ENCODE results near the gene APMAP. TPM values are rescaled to one million over a fixed set of nuclear protein-coding genes. Genes with fewer than 3 reads are reported as not detected.

Gene APMAP
- total and polyA plus RNA-seq, 3 experiments from 2014 or later: 82.5 to 228 (median 83.6) TPM

DNA sequence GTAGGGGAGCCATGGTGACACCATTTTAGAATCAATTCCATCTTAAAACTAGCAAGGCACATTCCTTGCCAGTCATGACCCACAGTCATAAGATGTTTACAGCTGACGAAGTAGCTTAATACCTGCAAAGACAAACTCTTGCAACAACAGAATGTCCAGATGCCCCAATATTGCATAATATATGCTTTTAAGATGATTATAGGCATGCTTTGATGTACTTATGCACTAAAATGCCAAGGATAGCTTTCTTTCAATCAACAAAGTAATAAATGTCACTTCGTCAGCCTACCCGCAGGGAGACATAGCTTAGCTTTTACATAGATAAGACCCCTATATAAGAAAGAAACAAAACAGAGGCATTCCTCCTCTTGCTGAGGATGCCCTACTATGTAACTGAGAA is 38.7 kb upstream of the APMAP start:
- Histone ChIP-seq H3K4me3 (ENCODE audit: low read length) (no peak overlapping the region), H3K9me3 (ENCODE audit: low read length) (no peaks in the 10 kb centered on the region), H3K36me3 (ENCODE audit: insufficient read depth, low read length) (peaks cover 12% of the 10 kb centered on the region), H3K27ac (ENCODE audit: low read depth, low read length) (no peak overlapping the region), H3K4me1 (ENCODE audit: insufficient read depth, low read length) (peaks cover 9% of the 10 kb centered on the region), H3K27me3 (ENCODE audit: insufficient read depth, low read length, poor library complexity, severe bottlenecking) (no peaks in the 10 kb centered on the region)
- DNase-seq: no peak
- Mint-ChIP-seq H3K36me3 (peaks cover 9 to 67% (median 18%) of the 10 kb centered on the region in 3 donors), H3K27ac (no peak overlapping the region), H3K4me1 (peaks cover 32 to 76% (median 50%) of the 10 kb centered on the region in 3 donors), H3K27me3 (no peaks in the 10 kb centered on the region), H3K4me3 (no peak overlapping the region), H3K9me3 (no peaks in the 10 kb centered on the region)
- CTCF ChIA-PET: interaction anchor here (2.5 kb wide), 1 partner anchor 29 kb away, joined by 8 read pairs; no protein-coding TSS in a partner anchor
- POLR2A ChIA-PET: no interaction called here

DNA sequence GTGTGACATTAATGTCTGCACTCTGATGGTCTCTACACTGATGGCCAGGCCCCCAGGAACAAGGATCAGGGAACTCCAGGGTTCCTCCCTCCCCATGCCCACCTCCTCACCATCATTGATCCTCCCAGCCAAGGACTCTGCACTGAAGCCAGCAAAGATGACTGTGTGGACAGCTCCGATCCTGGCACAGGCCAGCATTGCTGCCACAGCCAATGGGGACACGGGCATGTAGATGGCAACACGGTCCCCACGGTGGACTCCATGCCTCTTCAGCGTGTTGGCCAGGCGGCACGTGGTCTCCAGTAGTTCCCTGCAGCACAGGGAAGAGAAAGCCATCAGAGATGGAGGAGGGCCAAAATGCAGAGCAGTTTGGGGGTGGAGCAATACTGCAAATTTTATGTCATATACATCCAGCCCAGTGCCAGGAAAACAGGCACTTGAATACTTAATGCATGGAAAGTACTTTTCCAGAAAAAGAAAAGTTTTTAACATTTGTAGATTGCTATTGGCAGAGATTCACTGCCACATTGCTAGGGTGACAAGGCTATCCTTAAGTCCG is 38.2 kb upstream of the APMAP start:
- no peak overlapping the region for H3K4me3 ChIP-seq (ENCODE audit: low read length)
- DNase-seq: peak in 1 of 5 donors; percentile 31
- H3K27me3 Mint-ChIP-seq: no peaks in the 10 kb centered on the region
- H3K27ac Mint-ChIP-seq: peak overlapping the region in 2 of 8 donors; percentile 25 to 55
- no peak overlapping the region for H3K4me3 Mint-ChIP-seq
- H3K36me3 Mint-ChIP-seq: peaks cover 9 to 65% (median 18%) of the 10 kb centered on the region in 3 donors
- ChIA-PET CTCF (no interaction called here), POLR2A (no interaction called here)
- H3K4me1 ChIP-seq (ENCODE audit: insufficient read depth, low read length): peaks cover 4% of the 10 kb centered on the region
- peaks cover 12% of the 10 kb centered on the region for H3K36me3 ChIP-seq (ENCODE audit: insufficient read depth, low read length)
- no peak overlapping the region for H3K27ac ChIP-seq (ENCODE audit: low read depth, low read length)
- no peaks in the 10 kb centered on the region for H3K27me3 ChIP-seq (ENCODE audit: insufficient read depth, low read length, poor library complexity, severe bottlenecking)
- H3K9me3 ChIP-seq (ENCODE audit: low read length): no peaks in the 10 kb centered on the region
- peaks cover 28 to 74% (median 47%) of the 10 kb centered on the region in 3 donors for H3K4me1 Mint-ChIP-seq
- H3K9me3 Mint-ChIP-seq: no peaks in the 10 kb centered on the region

DNA sequence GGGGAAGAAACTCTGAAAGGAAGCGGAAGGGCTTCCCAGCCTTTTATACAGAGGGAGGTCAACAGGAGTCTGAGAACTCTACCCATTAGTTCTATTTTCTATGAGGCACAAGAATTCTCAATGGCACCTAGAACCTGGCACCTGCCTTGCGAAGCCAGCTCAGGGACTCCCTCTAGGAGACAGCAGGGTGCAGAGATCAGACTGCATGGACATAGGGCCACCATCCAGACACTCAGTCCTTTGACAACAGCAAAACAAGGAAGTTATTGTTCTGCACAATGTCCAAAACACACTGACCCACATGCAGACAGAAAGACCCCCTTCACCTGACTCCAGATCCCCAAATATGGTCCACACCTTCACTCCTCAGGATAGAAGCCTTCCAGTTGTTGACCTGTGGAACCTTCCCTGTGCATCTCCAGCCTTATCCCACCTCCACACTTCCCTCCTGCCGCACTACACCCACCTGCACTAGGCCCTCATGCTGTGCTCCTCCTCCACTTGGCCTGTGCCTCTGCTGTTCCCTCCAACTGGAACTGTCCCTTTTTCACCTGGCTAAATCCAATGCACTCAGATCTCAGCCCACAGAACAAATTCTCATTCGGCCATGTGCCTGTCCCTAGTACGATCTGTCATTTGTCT is 37.6 kb upstream of the APMAP start:
- POLR2A ChIA-PET: no interaction called here
- H3K36me3 ChIP-seq (ENCODE audit: insufficient read depth, low read length): peaks cover 12% of the 10 kb centered on the region
- peak in 1 of 5 donors; percentile 18 for DNase-seq
- Mint-ChIP-seq H3K36me3 (peaks cover 9 to 69% (median 18%) of the 10 kb centered on the region in 3 donors), H3K27me3 (no peaks in the 10 kb centered on the region), H3K27ac (peak overlapping the region in 3 of 8 donors; percentile 25 to 73 (median 55)), H3K4me3 (peak overlapping the region in 1 of 7 donors; percentile 3), H3K4me1 (peaks cover 26 to 72% (median 48%) of the 10 kb centered on the region in 3 donors), H3K9me3 (no peaks in the 10 kb centered on the region)
- no peaks in the 10 kb centered on the region for H3K4me1 ChIP-seq (ENCODE audit: insufficient read depth, low read length)
- no peak overlapping the region for H3K4me3 ChIP-seq (ENCODE audit: low read length)
- H3K27me3 ChIP-seq (ENCODE audit: insufficient read depth, low read length, poor library complexity, severe bottlenecking): no peaks in the 10 kb centered on the region
- H3K27ac ChIP-seq (ENCODE audit: low read depth, low read length): no peak overlapping the region
- H3K9me3 ChIP-seq (ENCODE audit: low read length): no peaks in the 10 kb centered on the region
- CTCF ChIA-PET: no interaction called here

DNA sequence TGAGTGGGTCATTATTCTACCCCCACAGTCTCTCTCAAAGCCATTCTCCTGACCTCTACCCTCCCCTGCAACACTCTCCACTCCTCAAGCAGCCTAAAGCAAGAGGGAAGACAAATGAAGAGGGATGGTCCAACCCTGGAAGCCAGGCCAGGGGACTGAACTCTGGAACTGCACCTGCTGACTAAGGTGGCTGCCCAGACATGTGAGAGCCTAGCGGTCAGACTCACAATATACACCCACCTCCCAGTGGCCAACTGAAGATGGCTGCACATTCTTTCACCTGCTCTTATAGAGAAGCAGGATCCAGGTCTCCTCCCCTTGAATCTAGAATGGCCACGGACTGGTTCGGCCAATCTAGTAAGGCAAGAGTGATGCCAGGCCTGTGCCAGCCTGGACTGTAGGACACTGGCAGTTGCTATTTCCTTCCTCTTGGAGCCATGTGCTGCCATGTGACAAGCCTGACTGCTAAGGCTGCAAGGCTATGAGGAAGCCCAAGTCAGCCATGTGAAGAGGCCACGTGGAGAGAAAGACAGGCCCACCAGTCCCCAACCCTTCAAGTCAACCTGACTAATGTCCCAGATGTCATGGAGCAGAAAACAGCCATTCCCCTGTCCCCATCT is 33.5 kb upstream of the APMAP start:
- CTCF ChIA-PET: no interaction called here
- peaks cover 29 to 70% (median 46%) of the 10 kb centered on the region in 3 donors for H3K4me1 Mint-ChIP-seq

DNA sequence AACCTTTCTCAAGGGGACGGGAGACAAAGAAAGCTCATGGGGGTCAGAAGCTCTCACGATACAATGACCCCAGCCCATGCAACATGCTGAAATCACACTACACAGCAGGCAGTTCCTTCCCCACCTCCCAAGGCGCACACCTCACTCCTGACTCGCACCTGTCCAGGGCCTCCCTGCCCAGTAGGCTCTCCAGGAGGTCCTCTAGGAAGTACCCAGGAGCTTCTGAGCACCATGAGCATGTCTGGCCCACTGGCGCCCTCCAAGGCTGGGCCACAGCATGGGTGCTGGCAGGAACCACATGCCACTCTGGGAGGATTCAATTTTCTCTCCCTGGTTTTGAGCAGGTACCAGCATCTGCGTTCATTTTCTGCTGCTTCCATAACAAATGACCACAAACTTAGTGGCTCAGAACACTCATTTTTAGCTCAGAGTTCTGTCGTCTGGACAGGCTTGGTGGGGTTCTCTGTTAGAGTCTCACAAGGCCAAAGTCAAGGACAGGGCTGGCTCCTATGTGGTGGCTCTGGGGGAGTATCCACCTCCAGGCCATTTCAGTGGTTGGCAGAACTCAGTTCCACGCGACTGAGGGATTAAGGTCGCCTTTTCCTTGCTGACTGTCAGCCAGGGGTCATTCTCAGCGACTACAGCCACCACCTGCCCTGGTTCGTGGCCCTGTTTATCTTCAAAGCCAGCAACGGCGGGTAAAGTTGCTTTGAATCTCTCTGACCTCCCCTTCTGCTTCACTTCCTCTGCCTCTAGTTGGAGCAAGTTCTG is 32.7 kb upstream of the APMAP start:
- DNase-seq: no peak
- Mint-ChIP-seq H3K27ac (peak overlapping the region in 3 of 8 donors; percentile 14 to 80 (median 23)), H3K27me3 (no peaks in the 10 kb centered on the region), H3K4me3 (no peak overlapping the region), H3K36me3 (peaks cover 6 to 80% (median 12%) of the 10 kb centered on the region in 3 donors), H3K9me3 (no peaks in the 10 kb centered on the region), H3K4me1 (peaks cover 26 to 61% (median 38%) of the 10 kb centered on the region in 3 donors)
- ChIA-PET CTCF (no interaction called here), POLR2A (no interaction called here)
- Histone ChIP-seq H3K4me3 (ENCODE audit: low read length) (no peak overlapping the region), H3K4me1 (ENCODE audit: insufficient read depth, low read length) (no peaks in the 10 kb centered on the region), H3K36me3 (ENCODE audit: insufficient read depth, low read length) (peaks cover 15% of the 10 kb centered on the region), H3K27me3 (ENCODE audit: insufficient read depth, low read length, poor library complexity, severe bottlenecking) (no peaks in the 10 kb centered on the region), H3K9me3 (ENCODE audit: low read length) (no peaks in the 10 kb centered on the region), H3K27ac (ENCODE audit: low read depth, low read length) (no peak overlapping the region)

More for the DNA sequence above, 33.5 kb upstream of the APMAP start:
- Mint-ChIP-seq H3K27ac (peak overlapping the region in 6 of 8 donors; percentile 14 to 80 (median 42)), H3K36me3 (peaks cover 9 to 80% (median 15%) of the 10 kb centered on the region in 3 donors), H3K9me3 (no peaks in the 10 kb centered on the region), H3K4me3 (no peak overlapping the region), H3K27me3 (no peaks in the 10 kb centered on the region)
- POLR2A ChIA-PET: no interaction called here
- peaks cover 15% of the 10 kb centered on the region for H3K36me3 ChIP-seq (ENCODE audit: insufficient read depth, low read length)
- no peaks in the 10 kb centered on the region for H3K9me3 ChIP-seq (ENCODE audit: low read length)
- DNase-seq: no peak
- no peaks in the 10 kb centered on the region for H3K4me1 ChIP-seq (ENCODE audit: insufficient read depth, low read length)
- H3K4me3 ChIP-seq (ENCODE audit: low read length): no peak overlapping the region
- no peaks in the 10 kb centered on the region for H3K27me3 ChIP-seq (ENCODE audit: insufficient read depth, low read length, poor library complexity, severe bottlenecking)
- no peak overlapping the region for H3K27ac ChIP-seq (ENCODE audit: low read depth, low read length)

DNA sequence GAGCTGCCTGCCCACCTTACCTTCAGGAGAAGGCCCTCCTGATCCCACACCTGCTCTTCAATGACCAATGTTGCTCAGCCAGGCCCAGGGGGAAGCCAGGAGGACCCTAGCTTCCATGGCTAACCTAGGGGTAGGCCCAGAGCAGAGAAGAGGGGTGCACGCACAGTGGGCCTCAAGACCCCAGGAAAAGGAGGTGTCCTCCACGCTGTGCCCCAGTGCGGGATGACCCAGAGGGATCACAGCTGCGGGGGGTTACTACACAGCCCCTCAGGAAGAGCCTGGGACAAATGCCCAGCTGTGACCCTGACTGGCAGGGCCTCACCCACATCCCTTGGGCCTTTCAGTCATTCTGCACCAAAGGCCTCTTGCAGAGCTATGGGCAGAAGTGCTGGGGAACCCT is 31.6 kb upstream of the APMAP start:
- DNase-seq: no peak
- H3K36me3 ChIP-seq (ENCODE audit: insufficient read depth, low read length): peaks cover 10% of the 10 kb centered on the region
- Mint-ChIP-seq H3K4me3 (no peak overlapping the region), H3K36me3 (peaks cover 0 to 80% (median 7%) of the 10 kb centered on the region in 3 donors), H3K27ac (peak overlapping the region in 3 of 8 donors; percentile 23 to 79 (median 45)), H3K27me3 (no peaks in the 10 kb centered on the region), H3K4me1 (peaks cover 23 to 50% (median 27%) of the 10 kb centered on the region in 3 donors), H3K9me3 (no peaks in the 10 kb centered on the region)
- ChIA-PET CTCF (no interaction called here), POLR2A (no interaction called here)
- H3K27me3 ChIP-seq (ENCODE audit: insufficient read depth, low read length, poor library complexity, severe bottlenecking): no peaks in the 10 kb centered on the region
- no peak overlapping the region for H3K4me3 ChIP-seq (ENCODE audit: low read length)
- no peaks in the 10 kb centered on the region for H3K4me1 ChIP-seq (ENCODE audit: insufficient read depth, low read length)
- no peaks in the 10 kb centered on the region for H3K9me3 ChIP-seq (ENCODE audit: low read length)
- H3K27ac ChIP-seq (ENCODE audit: low read depth, low read length): no peak overlapping the region

DNA sequence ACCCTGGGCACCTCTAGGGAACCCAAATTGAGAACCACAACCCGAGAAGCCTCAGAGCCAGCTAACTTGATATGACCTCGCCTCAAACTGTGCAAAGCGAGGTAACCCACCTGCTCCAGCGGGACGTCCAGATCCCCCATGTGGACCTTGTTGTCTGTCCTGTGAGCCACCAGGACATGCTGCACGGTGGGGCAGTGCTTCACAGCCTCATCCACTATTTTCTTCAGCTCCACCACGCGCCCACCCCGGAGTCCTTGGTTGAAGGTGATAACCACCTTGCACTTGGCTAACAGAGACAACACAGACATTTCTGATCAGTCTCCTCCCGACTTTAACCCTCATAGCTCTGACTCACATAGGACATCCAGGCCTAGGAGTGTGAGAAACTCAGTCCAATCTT is 30.8 kb upstream of the APMAP start:
- H3K9me3 Mint-ChIP-seq: no peaks in the 10 kb centered on the region
- no peak overlapping the region for H3K4me3 ChIP-seq (ENCODE audit: low read length)
- ChIA-PET CTCF (no interaction called here), POLR2A (no interaction called here)
- H3K27me3 ChIP-seq (ENCODE audit: insufficient read depth, low read length, poor library complexity, severe bottlenecking): no peaks in the 10 kb centered on the region
- peaks cover 0 to 84% (median 7%) of the 10 kb centered on the region in 3 donors for H3K36me3 Mint-ChIP-seq
- no peaks in the 10 kb centered on the region for H3K9me3 ChIP-seq (ENCODE audit: low read length)
- H3K27me3 Mint-ChIP-seq: no peaks in the 10 kb centered on the region
- H3K36me3 ChIP-seq (ENCODE audit: insufficient read depth, low read length): peaks cover 17% of the 10 kb centered on the region
- peak overlapping the region in 5 of 8 donors; percentile 33 to 77 (median 45) for H3K27ac Mint-ChIP-seq
- peaks cover 23 to 47% (median 24%) of the 10 kb centered on the region in 3 donors for H3K4me1 Mint-ChIP-seq
- no peak overlapping the region for H3K4me3 Mint-ChIP-seq
- DNase-seq: no peak
- H3K27ac ChIP-seq (ENCODE audit: low read depth, low read length): no peak overlapping the region
- H3K4me1 ChIP-seq (ENCODE audit: insufficient read depth, low read length): no peaks in the 10 kb centered on the region
